Kidney (tissue), 14 donors: ENCODE results near the gene GNAO1. TPM values are rescaled to one million over a fixed set of nuclear protein-coding genes. Genes with fewer than 3 reads are reported as not detected.

Source experiments
- DNase-seq, 5 donors: peaks; one replicate each; pipeline ENCODE4 v3.0.0-alpha.2; 2013 to 2020
- FAIRE-seq: peaks from 2 replicates; lab custom pipeline; 2012; peaks lifted over from hg19 to GRCh38; lab: Jason Lieb, UNC
- H3K27ac ChIP-seq, 2 donors: one replicate each; pipeline ENCODE4 v1.7.0; 2013; ENCODE audit warnings: low read depth in 2 of 2, low read length in 2 of 2, inconsistent platforms in 1 of 2
- H3K27me3 ChIP-seq: one replicate; pipeline ENCODE4 v1.7.1; 2013; ENCODE audit warnings: low read length, inconsistent platforms; ENCODE audit not compliant: control insufficient read depth, insufficient read depth
- H3K36me3 ChIP-seq, 3 donors: one replicate each; pipeline versions ENCODE4 v1.7.0 to v1.7.1; 2013; ENCODE audit warnings: low read length in 3 of 3, control low read depth in 1 of 3, inconsistent platforms in 1 of 3; ENCODE audit not compliant: insufficient read depth in 3 of 3, control insufficient read depth in 2 of 3
- H3K4me1 ChIP-seq, 3 donors: one replicate each; pipeline versions ENCODE4 v1.7.0 to v1.7.1; 2013; ENCODE audit warnings: low read length in 3 of 3, inconsistent platforms in 1 of 3, low read depth in 1 of 3; ENCODE audit not compliant: control insufficient read depth in 2 of 3, insufficient read depth in 2 of 3
- H3K4me3 ChIP-seq, 3 donors: one replicate each; pipeline versions ENCODE4 v1.7.0 to v1.8.1; 2013; ENCODE audit warnings: low read length in 3 of 3, control low read depth in 1 of 3, inconsistent platforms in 1 of 3
- H3K9ac ChIP-seq, 3 donors: one replicate each; pipeline versions ENCODE4 v1.7.0 to v1.7.1; 2013; ENCODE audit warnings: low read length in 3 of 3, control low read depth in 1 of 3, inconsistent platforms in 1 of 3
- H3K9me3 ChIP-seq, 3 donors: one replicate each; pipeline versions ENCODE4 v1.7.0 to v1.7.1; 2013; ENCODE audit warnings: low read length in 3 of 3, control low read depth in 1 of 3, inconsistent platforms in 1 of 3; ENCODE audit not compliant: control insufficient read depth in 2 of 3, insufficient read depth in 1 of 3
- CTCF ChIP-seq: IDR thresholded peaks from 3 replicates; pipeline ENCODE4 v1.5.1; 2012; ENCODE audit warnings: mild to moderate bottlenecking, moderate library complexity, borderline replicate concordance; ENCODE audit not compliant: insufficient read depth; ENCODE audit errors: extremely low read depth
- intact Hi-C: fragments of 100-400 bp; cut with DNase I; formaldehyde crosslinking; loops from one replicate; pipeline ENCODE4 v1.11.1; 2022
- microRNA-seq: library from miRNA; unstranded; fragments of <30 nt; microRNA quantifications from one replicate; pipeline ENCODE4 v1.2.0, GENCODE V29; 2020
- polyA plus RNA-seq: library from polyadenylated mRNA; stranded (reverse); fragments of 350-450 nt; fragmentation: Illumina TruSeq; extraction: RNeasy Lipid Tissue Mini Kit (QIAGEN cat#74804); gene quantifications from one replicate; pipeline ENCODE4 v1.2.3, GENCODE V29; 2014; ENCODE audit warnings: low read depth, low replicate concordance; ENCODE audit not compliant: insufficient read depth
- total RNA-seq: library from RNA; stranded (reverse); fragmentation: NEBNext Ultra II Directional; extraction: Animal tissue kit (Norgen Biotek cat#: 25700); gene quantifications from one replicate; pipeline ENCODE4 v1.2.1, GENCODE V29; 2021
- donor health status: control.
- donor health status: control.
- donor health status: control.
- donor health status: control.
- donor health status: control.
- donor health status: DM: yes; HTN: yes; CAD: no.
- donor health status: Normal renal cell carcinoma (clear cell type).

The GNAO1 gene
- total and polyA plus RNA-seq, 2 donors from 2014 or later, result 1.5 to 4.3 TPM

GRCh38 chr16:56405977-56406672 is 214.8 kb downstream of the GNAO1 start:
- Histone ChIP-seq H3K36me3 (peaks cover 12 to 53% (median 38%) of the 10 kb centered on the region in 3 donors), H3K9ac (no peak overlapping the region), H3K27ac (no peak overlapping the region), H3K9me3 (no peaks in the 10 kb centered on the region), H3K4me3 (no peak overlapping the region), H3K4me1 (peaks cover 0 to 8% (median 4%) of the 10 kb centered on the region in 3 donors), H3K27me3 (no peaks in the 10 kb centered on the region)
- TF ChIP-seq CTCF, result no peak
- no peak for DNase-seq
- intact Hi-C loops, result no loop called here
- FAIRE-seq, result no peak

Small RNA genes within 50 kb of the gene (microRNA-seq; reads per million reads assigned to microRNA genes)
- gene MIR3935, result not detected

Other genes starting within 250 kb of the GNAO1 start
- gene AMFR, start 234.1 kb downstream of the GNAO1 start, total RNA-seq, result 163 TPM
- 143 TPM for gene AMFR, start 234.1 kb downstream of the GNAO1 start, polyA plus RNA-seq